HG03196 (cell line): Measurements from ENCODE around the gene LRFN5.
A peak's percentile ranks its signal among the peaks of the same experiment; 100 is the strongest.
"Not testable (repeated sequence)": the region's sequence is repeated elsewhere in the genome, so short reads cannot be mapped to it uniquely, and the experiment has no call there.

ENCODE experiments used
- ATAC-seq: cut with Tn5 transposase; IDR thresholded peaks from one replicate; pipeline ENCODE4 v1.9.1; 2021; ENCODE audit not compliant: unreplicated experiment

The LRFN5 gene

DNA sequence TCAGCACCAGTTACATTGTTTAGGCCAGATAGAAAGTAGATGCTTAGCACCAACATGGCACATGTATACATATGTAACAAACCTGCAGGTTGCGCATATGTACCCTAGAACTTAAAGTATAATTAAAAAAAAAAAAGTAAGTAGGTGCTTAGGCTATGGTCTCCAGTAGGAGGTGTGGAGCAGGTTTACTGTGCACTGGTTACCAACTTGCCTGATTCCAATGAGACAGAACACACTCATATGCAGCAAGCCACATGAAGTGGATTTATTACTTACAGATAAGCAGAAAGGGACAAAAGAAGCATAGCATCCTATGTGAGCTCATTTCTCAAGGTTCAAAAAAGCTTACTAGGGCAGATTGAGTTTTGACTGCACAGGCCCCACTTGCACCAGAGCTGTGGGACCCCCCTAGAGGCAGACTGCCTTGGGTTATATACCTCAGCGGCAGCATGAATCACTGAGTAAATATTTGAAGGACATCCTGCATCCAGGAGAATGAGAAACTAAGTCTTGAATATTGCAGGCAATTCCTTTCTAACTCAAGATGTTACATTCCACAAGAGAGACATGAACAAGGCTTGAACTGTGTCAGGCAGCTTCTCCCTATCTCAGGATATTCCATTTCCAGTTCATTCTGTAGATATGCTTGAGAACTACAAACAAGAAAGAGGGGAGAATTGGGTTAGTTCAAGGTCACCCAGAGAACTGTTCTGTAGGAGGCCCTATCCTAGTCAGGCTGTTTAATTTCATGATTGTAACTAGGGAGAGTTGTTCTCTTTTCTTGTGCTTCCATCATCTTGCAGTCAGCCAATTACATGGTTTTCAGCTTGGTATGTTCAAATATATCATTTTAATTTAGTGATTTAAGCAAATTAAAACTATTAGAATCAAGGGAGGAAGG lies 30.1 kb downstream of the LRFN5 start:
- ATAC-seq: no peak

DNA sequence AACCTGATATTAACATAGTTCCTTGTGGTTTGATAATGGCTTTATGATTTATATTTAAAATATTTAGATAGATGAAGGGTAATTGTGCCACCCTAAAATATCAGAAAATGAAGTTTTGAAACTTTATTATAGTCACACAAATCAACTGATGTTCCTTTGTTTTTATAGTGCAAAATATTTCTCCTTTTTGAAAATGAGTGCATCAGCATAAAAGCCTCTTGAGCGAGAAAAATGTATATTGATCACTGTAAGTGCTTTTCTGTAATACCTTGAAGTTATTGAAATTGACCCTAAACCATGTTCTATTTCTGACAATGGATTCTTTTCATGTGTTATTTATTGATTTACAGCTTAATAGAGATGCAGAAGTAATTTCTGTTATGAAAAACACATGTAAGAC lies 35.0 kb downstream of the LRFN5 start:
- no peak for ATAC-seq

DNA sequence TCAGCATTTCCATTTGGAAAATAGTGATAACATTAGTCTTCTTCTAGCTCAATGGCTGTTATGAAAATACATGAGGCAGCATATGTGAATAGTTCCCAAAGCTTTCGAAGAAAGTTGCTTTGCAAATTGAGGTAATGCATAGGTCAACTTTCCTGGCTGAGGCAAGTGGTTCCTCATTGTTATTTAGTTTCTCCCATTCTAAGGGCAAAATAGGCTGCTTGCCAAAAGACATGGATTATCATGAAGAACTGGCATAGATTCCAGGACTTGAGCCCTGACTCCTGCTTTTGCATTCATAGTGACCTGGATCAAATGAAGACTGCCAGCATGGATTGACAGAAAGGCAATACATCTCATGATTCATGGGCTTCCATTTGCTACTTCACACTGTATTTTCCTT lies 35.7 kb downstream of the LRFN5 start:
- ATAC-seq: no peak

GRCh38 chr14:41642789-41643188 lies 36.1 kb downstream of the LRFN5 start:
- no peak for ATAC-seq

DNA sequence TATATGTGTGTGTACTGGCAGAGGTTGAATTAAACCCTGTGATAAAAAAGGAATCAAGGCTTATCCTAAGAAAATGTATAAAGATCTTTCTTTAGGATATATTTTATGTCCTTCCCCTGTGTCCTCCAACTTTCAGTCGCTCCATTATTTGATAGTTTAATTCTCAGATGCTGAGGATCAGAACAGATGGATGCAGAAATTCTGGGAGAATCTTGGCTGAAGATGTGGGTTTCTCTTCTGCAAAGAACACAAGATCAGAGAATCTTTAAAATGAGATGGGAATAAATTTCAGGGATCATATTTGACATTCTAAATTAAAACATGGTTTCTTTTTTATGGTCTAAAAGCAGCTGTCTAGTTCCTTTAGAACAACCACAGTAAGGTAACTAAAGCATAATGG lies 37.9 kb downstream of the LRFN5 start:
- no peak for ATAC-seq

DNA sequence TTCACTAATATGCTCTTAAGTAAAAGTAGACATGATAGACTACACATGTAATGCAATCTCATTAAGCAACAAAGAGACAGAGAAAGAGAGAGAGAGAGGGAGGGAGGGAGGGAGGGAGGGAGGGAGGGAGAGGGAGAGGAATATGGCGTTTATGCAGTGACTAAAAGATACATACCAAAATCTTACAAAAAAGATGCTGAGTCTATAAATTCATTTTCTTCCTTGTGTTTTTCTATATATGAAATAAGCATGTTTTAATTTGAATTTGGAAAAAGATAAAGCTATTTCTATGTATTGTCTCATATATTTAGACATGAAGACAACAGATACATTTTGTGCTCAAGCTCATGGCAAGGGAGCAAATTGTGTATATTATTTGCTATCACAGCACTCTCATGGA lies 44.1 kb downstream of the LRFN5 start:
- no peak for ATAC-seq

- no peak for ATAC-seq
Measured at GRCh38 chr14:41654196-41654595, 47.5 kb downstream of the LRFN5 start.

GRCh38 chr14:41662780-41663472 lies 56.2 kb downstream of the LRFN5 start:
- ATAC-seq: no peak

DNA sequence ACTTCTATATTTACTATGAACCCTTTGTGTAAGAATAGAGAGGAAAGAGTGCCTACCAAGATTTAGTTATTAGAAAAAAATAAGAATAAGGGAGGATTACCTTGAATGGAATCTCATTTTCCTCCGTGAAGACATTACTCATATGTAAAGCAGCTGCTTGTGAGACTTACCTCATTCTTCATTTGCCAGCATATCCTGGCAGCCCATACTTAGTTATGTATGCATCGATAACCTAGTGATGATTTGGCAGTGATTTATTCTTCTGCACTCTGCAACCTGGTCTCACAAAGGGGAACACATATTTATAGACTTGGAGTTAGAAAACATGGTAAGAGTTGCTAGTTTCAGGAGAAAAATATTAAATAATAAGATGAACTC lies 56.8 kb downstream of the LRFN5 start:
- no peak for ATAC-seq

- no peak for ATAC-seq
Measured at GRCh38 chr14:41666301-41666700, 59.6 kb downstream of the LRFN5 start.

GRCh38 chr14:41668356-41668755 lies 61.7 kb downstream of the LRFN5 start:
- ATAC-seq: no peak

DNA sequence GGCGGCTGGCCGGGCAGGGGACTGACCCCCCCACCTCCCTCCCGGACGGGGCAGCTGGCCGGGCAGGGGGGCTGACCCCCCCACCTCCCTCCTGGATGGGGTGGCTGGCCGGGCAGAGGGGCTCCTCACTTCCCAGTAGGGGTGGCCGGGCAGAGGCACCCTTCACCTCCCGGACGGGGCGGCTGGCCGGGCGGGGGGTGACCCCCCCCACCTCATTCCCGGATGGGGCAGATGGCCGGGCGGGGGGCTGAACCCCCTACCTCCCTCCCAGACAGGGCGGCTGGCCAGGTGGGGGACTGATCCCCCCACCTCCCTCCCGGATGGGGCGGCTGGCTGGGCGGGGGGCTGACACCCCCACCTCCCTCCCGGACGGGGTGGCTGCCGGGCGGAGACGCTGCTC lies 66.9 kb downstream of the LRFN5 start:
- not testable (repeated sequence) for ATAC-seq

DNA sequence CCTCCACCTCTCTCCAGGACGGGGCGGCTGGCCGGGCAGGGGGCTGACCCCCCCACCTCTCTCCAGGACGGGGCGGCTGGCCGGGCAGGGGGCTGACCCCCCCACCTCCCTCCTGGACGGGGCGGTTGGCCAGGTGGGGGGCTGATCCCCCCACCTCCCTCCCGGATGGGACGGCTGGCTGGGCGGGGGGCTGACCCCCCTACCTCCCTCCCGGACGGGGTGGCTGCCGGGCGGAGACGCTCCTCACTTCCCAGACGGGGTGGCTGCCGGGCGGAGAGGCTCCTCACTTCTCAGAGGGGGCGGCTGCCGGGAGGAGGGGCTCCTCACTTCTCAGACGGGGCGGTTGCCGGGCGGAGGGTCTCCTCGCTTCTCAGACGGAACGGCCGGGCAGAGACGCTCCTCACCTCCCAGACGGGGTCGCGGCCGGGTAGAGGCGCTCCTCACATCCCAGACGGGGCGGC lies 67.9 kb downstream of the LRFN5 start:
- not testable (repeated sequence) for ATAC-seq

- no peak for ATAC-seq
Measured at GRCh38 chr14:41699486-41699885, 92.8 kb downstream of the LRFN5 start.

GRCh38 chr14:41718477-41719166 lies 111.9 kb downstream of the LRFN5 start:
- ATAC-seq: no peak

GRCh38 chr14:41739203-41739602 lies 132.5 kb downstream of the LRFN5 start:
- no peak for ATAC-seq

DNA sequence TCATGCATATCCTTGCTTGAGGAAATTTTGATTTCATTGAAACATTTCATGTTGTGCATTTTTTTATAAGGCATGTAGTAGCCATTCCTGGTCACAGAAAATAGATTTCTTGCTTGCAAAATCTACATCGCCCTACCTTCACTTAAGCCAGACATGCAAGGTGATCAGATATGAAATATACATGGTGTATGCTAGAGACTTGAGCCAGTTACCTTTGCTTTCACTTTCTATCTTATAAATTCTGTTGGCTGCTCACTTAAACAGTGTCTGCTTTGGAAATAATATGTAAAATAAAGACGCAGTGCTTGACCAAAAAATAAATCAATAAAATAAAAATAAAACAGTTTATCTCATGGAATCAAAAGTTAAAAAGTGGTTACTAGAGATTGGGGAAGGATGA lies 136.5 kb downstream of the LRFN5 start:
- ATAC-seq: no peak

GRCh38 chr14:41749429-41749828 lies 142.8 kb downstream of the LRFN5 start:
- ATAC-seq: peak; percentile 94

DNA sequence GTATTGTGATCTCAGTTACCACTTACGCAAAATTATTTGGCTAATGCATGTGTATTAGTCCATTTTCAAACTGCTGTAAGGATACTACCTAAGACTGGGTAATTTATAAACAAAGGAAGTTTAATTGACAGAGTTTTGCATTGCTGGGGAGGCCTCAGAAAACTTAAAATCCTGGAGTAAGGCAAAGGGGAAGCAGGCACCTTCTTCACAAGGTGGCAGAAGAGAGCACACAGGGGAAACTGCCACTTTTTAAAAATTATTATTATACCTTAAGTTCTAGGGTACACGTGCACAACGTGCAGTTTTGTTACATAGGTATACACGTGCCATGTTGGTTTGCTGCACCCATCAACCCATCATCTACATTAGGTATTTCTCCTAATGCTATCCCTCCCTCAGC lies 143.9 kb downstream of the LRFN5 start:
- ATAC-seq: not testable (repeated sequence)

- no peak for ATAC-seq
Measured at GRCh38 chr14:41758011-41758665, 151.5 kb downstream of the LRFN5 start.

- no peak for ATAC-seq
Measured at GRCh38 chr14:41761204-41761603, 154.5 kb downstream of the LRFN5 start.
